Neural progenitor cell (in vitro differentiated cells): ENCODE measurements around the gene SMG1. TPM values are rescaled to one million over a fixed set of nuclear protein-coding genes. Genes with fewer than 3 reads are reported as not detected.
"Not testable (repeated sequence)": the region's sequence is repeated elsewhere in the genome, so short reads cannot be mapped to it uniquely, and the experiment has no call there.

Experiments
- DNase-seq: peaks from one replicate; pipeline ENCODE4 v3.0.0-alpha.2; 2016; ENCODE audit warnings: low spot score
- H2AFZ ChIP-seq: fragments of 200-600 bp; sonication (generic); replicated peaks from 2 replicates; pipeline ENCODE4 v1.6.1; 2016; ENCODE audit warnings: antibody characterized with exemption
- H3F3A ChIP-seq: fragments of 200-600 bp; sonication (generic); 2 replicates; pipeline ENCODE4 v1.6.1; 2016; ENCODE audit warnings: antibody characterized with exemption, low read depth
- H3K27ac ChIP-seq: fragments of 200-600 bp; sonication (generic); 2 replicates; pipeline ENCODE4 v1.5.1; 2016; ENCODE audit warnings: mild to moderate bottlenecking
- H3K27me3 ChIP-seq: fragments of 200-600 bp; sonication (generic); 2 replicates; pipeline ENCODE4 v1.6.1; 2016; ENCODE audit warnings: mild to moderate bottlenecking, moderate library complexity
- H3K36me3 ChIP-seq: fragments of 200-600 bp; sonication (generic); 2 replicates; pipeline ENCODE4 v1.5.1; 2016
- H3K4me1 ChIP-seq: fragments of 200-600 bp; sonication (generic); 2 replicates; pipeline ENCODE4 v1.6.1; 2016; ENCODE audit warnings: mixed run types
- H3K4me2 ChIP-seq: fragments of 200-600 bp; sonication (generic); 2 replicates; pipeline ENCODE4 v1.6.1; 2016
- H3K4me3 ChIP-seq: fragments of 200-600 bp; sonication (generic); 2 replicates; pipeline ENCODE4 v1.5.1; 2016
- H3K79me2 ChIP-seq: fragments of 200-600 bp; sonication (generic); 2 replicates; pipeline ENCODE4 v1.6.1; 2016; ENCODE audit warnings: low read depth
- H3K9ac ChIP-seq: fragments of 200-600 bp; sonication (generic); 2 replicates; pipeline ENCODE4 v1.6.1; 2016
- H3K9me3 ChIP-seq: fragments of 200-600 bp; sonication (generic); 2 replicates; pipeline ENCODE4 v1.5.1; 2016; ENCODE audit warnings: low read depth
- H4K20me1 ChIP-seq: fragments of 200-600 bp; sonication (generic); 2 replicates; pipeline ENCODE4 v1.6.1; 2016; ENCODE audit warnings: low read depth
- H3K27ac Mint-ChIP-seq: 3 replicates; pipeline ENCODE4 v1.8.0; 2021; ENCODE audit warnings: mixed read lengths
- H3K27me3 Mint-ChIP-seq: 2 replicates; pipeline ENCODE4 v1.8.0; 2022; ENCODE audit warnings: low read depth, mild to moderate bottlenecking, inconsistent platforms, moderate library complexity, mixed read lengths; ENCODE audit not compliant: insufficient read depth
- H3K36me3 Mint-ChIP-seq: 3 replicates; pipeline ENCODE4 v1.8.0; 2021; ENCODE audit warnings: mixed read lengths
- H3K4me1 Mint-ChIP-seq: 3 replicates; pipeline ENCODE4 v1.8.0; 2021; ENCODE audit warnings: mixed read lengths
- H3K4me3 Mint-ChIP-seq: 3 replicates; pipeline ENCODE4 v1.8.0; 2021; ENCODE audit warnings: mild to moderate bottlenecking, moderate library complexity, mixed read lengths
- H3K9me3 Mint-ChIP-seq: 3 replicates; pipeline ENCODE4 v1.8.0; 2020; ENCODE audit warnings: mixed read lengths
- EZH2 ChIP-seq: fragments of 200-600 bp; sonication (generic); IDR thresholded peaks from 2 replicates; pipeline ENCODE4 v1.6.1; 2017; ENCODE audit warnings: antibody characterized with exemption, mild to moderate bottlenecking, moderate library complexity
- EZH2phosphoT487 ChIP-seq: fragments of 200-600 bp; sonication (generic); IDR thresholded peaks from 2 replicates; pipeline ENCODE4 v1.6.1; 2017; ENCODE audit warnings: antibody characterized with exemption
- total RNA-seq: library from RNA; depleted of rRNA; stranded (reverse); fragments of >200 nt; gene quantifications from 2 replicates; pipeline ENCODE4 v1.2.3, GENCODE V29; 2015; ENCODE audit warnings: low replicate concordance
- TF ChIP-seq, protein P1 (sequence below): fragments of 200-600 bp; sonication (generic); IDR thresholded peaks from 2 replicates; pipeline ENCODE4 v1.5.1; 2017; ENCODE audit warnings: antibody characterized with exemption, mild to moderate bottlenecking

The SMG1 gene
- total RNA-seq = 45.2 and 69.7 TPM in 2 replicates

DNA sequence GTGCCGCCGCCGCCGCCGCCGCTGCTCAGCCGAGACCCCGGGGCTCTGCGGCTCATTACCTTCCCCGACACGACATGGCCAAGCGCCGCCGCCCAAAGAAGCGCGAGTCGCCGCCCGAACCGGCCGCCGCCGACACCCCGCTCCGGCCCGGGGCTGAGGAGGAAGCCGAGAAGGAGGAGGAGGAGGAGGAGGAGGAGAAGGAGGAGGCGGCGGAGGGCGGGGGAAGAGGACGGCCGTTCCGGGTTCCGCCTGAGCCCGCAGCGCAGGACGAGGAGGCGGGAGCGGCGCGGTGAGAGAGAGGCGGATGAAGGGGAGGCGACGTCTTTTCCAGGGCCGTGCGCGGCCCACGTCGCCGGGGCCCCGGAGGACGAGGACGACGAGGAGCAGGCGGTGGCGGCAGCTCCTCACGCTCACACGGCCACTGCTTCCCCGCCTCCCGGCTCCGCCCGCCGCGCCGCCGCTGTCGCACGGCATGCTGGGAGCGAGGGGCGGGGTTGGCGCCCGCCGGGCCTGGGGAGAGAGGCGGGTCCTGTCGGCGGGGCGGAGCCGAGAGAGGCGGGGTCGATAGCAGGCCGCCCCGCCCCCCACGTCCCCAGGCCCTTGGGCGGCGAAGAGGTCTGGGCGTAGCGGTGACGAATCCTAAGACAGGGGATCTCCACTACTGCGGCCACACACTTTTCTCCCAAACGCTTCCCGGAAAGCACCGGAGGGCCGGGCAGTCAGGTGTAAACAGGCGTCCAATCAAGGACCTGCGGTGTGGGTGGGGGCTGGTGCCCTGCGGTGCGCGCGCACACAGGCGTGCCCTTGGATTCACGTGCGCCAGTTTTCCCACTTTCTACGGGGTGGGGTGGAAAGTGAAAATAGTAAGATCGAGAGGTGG, at the start of gene SMG1:
TSS of gene SMG1 (minus strand) at position 423 of the 880 bp plus-strand sequence. CDS start at position 56, 367 bp downstream.
- Histone ChIP-seq H2AFZ (peak within 1 kb of the TSS; percentile 76), H3K9ac (peak within 1 kb of the TSS; percentile 59), H3K4me2 (peak within 1 kb of the TSS; percentile 85), H3F3A (peaks cover 16% of the 10 kb centered on the region), H4K20me1 (peaks cover 30% of the 10 kb centered on the region), H3K79me2 (peaks cover 49% of the 10 kb centered on the region), H3K27ac (peak within 1 kb of the TSS; percentile 96), H3K4me3 (peak within 1 kb of the TSS; percentile 97)
- H3K9me3 Mint-ChIP-seq, H3K36me3 Mint-ChIP-seq, H3K9me3 ChIP-seq, H3K36me3 ChIP-seq, H3K27me3 ChIP-seq, H3K4me1 ChIP-seq, H3K27me3 Mint-ChIP-seq: not testable (repeated sequence)
- peak within 1 kb of the TSS; percentile 97 for H3K4me3 Mint-ChIP-seq
- peak; percentile 98 for DNase-seq
- peaks cover 21% of the 10 kb centered on the region for H3K4me1 Mint-ChIP-seq
- peak within 1 kb of the TSS; percentile 95 for H3K27ac Mint-ChIP-seq

DNA sequence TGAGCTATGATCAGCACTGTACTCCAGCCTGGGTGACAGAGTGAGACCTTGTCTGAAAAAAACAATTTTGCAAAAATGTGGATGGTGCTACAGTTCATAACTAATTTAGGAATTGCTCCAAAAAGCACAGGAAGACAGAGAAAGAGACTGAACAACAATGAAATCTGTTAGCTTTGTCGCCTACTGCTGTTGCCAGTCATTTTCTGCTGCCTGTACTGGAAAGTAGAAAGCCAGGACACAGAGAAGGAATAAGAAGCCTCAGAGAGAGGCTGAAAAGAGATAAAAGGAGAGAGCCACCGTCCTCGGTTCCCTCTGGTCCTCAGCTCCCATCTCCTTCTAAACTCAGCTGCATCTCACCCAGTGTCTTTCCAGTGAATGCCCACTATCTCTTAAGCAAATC, 48.9 kb upstream of the SMG1 start:
- Mint-ChIP-seq H3K9me3 (no peaks in the 10 kb centered on the region), H3K27ac (no peak overlapping the region), H3K36me3 (no peaks in the 10 kb centered on the region), H3K4me1 (no peaks in the 10 kb centered on the region), H3K27me3 (peaks cover 4% of the 10 kb centered on the region), H3K4me3 (no peak overlapping the region)
- no peak for TF ChIP-seq EZH2phosphoT487
- TF ChIP-seq, protein P1, sequence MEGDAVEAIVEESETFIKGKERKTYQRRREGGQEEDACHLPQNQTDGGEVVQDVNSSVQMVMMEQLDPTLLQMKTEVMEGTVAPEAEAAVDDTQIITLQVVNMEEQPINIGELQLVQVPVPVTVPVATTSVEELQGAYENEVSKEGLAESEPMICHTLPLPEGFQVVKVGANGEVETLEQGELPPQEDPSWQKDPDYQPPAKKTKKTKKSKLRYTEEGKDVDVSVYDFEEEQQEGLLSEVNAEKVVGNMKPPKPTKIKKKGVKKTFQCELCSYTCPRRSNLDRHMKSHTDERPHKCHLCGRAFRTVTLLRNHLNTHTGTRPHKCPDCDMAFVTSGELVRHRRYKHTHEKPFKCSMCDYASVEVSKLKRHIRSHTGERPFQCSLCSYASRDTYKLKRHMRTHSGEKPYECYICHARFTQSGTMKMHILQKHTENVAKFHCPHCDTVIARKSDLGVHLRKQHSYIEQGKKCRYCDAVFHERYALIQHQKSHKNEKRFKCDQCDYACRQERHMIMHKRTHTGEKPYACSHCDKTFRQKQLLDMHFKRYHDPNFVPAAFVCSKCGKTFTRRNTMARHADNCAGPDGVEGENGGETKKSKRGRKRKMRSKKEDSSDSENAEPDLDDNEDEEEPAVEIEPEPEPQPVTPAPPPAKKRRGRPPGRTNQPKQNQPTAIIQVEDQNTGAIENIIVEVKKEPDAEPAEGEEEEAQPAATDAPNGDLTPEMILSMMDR = no peak
- no peak for TF ChIP-seq EZH2
- H3K4me2 ChIP-seq = no peak overlapping the region
- H3K9ac ChIP-seq = no peak overlapping the region
- H3K27ac ChIP-seq = no peak overlapping the region
- H3K9me3 ChIP-seq = no peaks in the 10 kb centered on the region
- no peak overlapping the region for H3K4me3 ChIP-seq
- H3F3A ChIP-seq = no peaks in the 10 kb centered on the region
- H4K20me1 ChIP-seq = no peaks in the 10 kb centered on the region
- peak overlapping the region; percentile 2 for H2AFZ ChIP-seq
- no peak for DNase-seq
- H3K4me1 ChIP-seq = no peaks in the 10 kb centered on the region
- H3K27me3 ChIP-seq = no peaks in the 10 kb centered on the region
- H3K79me2 ChIP-seq = no peaks in the 10 kb centered on the region
- H3K36me3 ChIP-seq = no peaks in the 10 kb centered on the region

DNA sequence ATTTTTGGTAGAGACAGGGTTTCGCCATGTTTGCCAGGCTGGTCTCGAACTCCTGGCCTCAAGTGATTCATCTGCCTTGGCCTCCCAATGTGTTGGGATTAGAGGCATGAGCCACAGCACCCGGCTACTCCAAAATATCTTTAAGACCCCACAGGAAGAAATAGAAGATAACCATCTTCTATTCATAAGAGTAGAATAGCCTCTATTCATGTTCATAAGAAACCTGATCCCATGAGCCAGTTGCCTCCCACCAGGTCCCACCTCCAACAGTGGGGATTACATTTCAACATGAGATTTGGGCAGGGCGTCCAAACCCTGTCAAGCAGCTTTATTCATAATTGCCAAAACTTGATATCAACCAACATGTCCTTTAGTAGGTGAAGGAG, 43.6 kb upstream of the SMG1 start:
- peaks cover 5% of the 10 kb centered on the region for H3K4me1 ChIP-seq
- Mint-ChIP-seq H3K27me3 (peaks cover 3% of the 10 kb centered on the region), H3K27ac (no peak overlapping the region), H3K36me3 (no peaks in the 10 kb centered on the region), H3K9me3 (no peaks in the 10 kb centered on the region), H3K4me1 (peaks cover 11% of the 10 kb centered on the region), H3K4me3 (peak overlapping the region; percentile 43)
- H4K20me1 ChIP-seq = no peaks in the 10 kb centered on the region
- H3K27me3 ChIP-seq = no peaks in the 10 kb centered on the region
- no peak for DNase-seq
- H3K4me2 ChIP-seq = no peak overlapping the region
- no peaks in the 10 kb centered on the region for H3K9me3 ChIP-seq
- H3K4me3 ChIP-seq = no peak overlapping the region
- TF ChIP-seq, protein P1 = no peak
- TF ChIP-seq EZH2 (no peak), EZH2phosphoT487 (no peak)
- H3K36me3 ChIP-seq = no peaks in the 10 kb centered on the region
- no peak overlapping the region for H3K27ac ChIP-seq
- H3K9ac ChIP-seq = no peak overlapping the region
- H3K79me2 ChIP-seq = no peaks in the 10 kb centered on the region
- peak overlapping the region; percentile 88 for H2AFZ ChIP-seq
- peaks cover 6% of the 10 kb centered on the region for H3F3A ChIP-seq
